Lower lobe of right lung (tissue), 2 donors: Measurements from ENCODE around the gene KDM4B. TPM values are rescaled to one million over a fixed set of nuclear protein-coding genes. Genes with fewer than 3 reads are reported as not detected.

Experiments used
- ATAC-seq, 2 donors: fragments of 200-7000 bp; cut with Tn5 transposase; one replicate each; pipeline ENCODE4 v1.9.1; 2020 to 2022; ENCODE audit warnings: mild to moderate bottlenecking in 2 of 2, moderate library complexity in 2 of 2
- DNase-seq: peaks from one replicate; pipeline ENCODE4 v3.0.0-alpha.2; 2020
- H3K27ac ChIP-seq: fragments of 200-600 bp; one replicate; pipeline ENCODE4 v1.8.0; 2022
- H3K27me3 ChIP-seq: fragments of 200-600 bp; one replicate; pipeline ENCODE4 v1.8.0; 2022; ENCODE audit warnings: low read depth
- H3K36me3 ChIP-seq: fragments of 200-600 bp; one replicate; pipeline ENCODE4 v1.8.0; 2022; ENCODE audit warnings: mild to moderate bottlenecking
- H3K4me1 ChIP-seq: fragments of 200-600 bp; one replicate; pipeline ENCODE4 v1.8.0; 2022
- H3K4me3 ChIP-seq: fragments of 200-600 bp; one replicate; pipeline ENCODE4 v1.8.0; 2022; ENCODE audit warnings: mild to moderate bottlenecking
- H3K9me3 ChIP-seq: fragments of 200-600 bp; one replicate; pipeline ENCODE4 v1.8.0; 2022
- intact Hi-C: fragments of 100-400 bp; cut with DNase I; formaldehyde crosslinking; loops from one replicate; pipeline ENCODE4 v1.11.0; 2022
- total RNA-seq: library from RNA; stranded (reverse); fragmentation: NEBNext Ultra II Directional; extraction: Animal tissue kit (Norgen Biotek cat#: 25700); gene quantifications from one replicate; pipeline ENCODE4 v1.2.1, GENCODE V29; 2021
- TF ChIP-seq, protein P1 (sequence below): fragments of 200-600 bp; IDR thresholded peaks from one replicate; pipeline ENCODE4 v1.8.0; 2022; ENCODE audit warnings: antibody characterized with exemption, mild to moderate bottlenecking
- donor health status: DM: no; HTN: yes; CAD: no; lungs with severe emphysema.

KDM4B gene
- total RNA-seq, 1 donor from 2014 or later, result 40.3 TPM

DNA sequence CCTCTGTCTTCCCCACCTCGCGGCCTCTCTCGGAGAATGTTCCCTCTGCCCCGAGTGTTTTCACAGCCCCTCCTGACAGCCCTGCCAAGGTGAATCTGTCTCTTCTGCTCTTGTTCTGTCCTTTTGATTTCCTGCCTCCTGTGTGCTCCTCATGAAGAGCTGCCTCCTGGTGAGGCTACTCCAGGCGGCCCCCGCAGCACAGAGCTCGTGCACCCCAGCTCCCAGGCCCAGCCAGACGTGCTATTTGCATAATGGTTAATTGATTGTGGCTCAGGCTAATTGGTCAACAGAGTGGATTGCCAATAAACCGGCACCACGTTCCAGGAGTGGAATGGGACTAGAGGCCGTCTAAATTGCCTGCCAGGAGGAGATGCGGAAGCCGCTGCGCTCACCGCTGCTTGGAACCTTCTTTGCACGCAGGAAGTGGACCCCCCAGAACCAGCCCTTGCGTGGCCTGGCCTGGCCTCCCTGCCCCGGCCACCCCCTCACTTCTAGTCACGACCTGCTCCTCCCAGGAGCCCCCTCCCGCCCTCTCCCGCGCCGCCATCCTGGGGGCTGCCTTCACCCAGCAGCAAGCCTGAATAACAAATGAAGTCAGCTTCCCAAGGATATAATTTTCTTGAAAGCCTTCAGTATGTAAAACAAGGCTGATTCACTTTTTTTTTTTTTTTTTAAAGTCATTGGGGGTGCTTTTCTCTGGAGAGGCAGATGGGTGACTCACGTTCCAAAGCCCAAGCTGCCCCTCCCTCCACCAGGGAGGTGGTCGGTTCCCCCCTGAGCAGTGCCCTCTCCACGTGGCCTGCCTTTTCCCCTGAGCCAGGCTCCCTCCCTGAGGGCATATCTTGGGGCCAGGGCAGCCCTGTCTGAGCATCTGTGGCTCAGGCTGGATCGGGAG, 144.0 kb downstream of the KDM4B start:
- peaks cover 56% of the 10 kb centered on the region for H3K36me3 ChIP-seq
- intact Hi-C loops, result no loop called here
- H3K4me1 ChIP-seq, result no peaks in the 10 kb centered on the region
- ATAC-seq (no peak), DNase-seq (no peak)
- TF ChIP-seq, protein P1, sequence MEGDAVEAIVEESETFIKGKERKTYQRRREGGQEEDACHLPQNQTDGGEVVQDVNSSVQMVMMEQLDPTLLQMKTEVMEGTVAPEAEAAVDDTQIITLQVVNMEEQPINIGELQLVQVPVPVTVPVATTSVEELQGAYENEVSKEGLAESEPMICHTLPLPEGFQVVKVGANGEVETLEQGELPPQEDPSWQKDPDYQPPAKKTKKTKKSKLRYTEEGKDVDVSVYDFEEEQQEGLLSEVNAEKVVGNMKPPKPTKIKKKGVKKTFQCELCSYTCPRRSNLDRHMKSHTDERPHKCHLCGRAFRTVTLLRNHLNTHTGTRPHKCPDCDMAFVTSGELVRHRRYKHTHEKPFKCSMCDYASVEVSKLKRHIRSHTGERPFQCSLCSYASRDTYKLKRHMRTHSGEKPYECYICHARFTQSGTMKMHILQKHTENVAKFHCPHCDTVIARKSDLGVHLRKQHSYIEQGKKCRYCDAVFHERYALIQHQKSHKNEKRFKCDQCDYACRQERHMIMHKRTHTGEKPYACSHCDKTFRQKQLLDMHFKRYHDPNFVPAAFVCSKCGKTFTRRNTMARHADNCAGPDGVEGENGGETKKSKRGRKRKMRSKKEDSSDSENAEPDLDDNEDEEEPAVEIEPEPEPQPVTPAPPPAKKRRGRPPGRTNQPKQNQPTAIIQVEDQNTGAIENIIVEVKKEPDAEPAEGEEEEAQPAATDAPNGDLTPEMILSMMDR, result no peak
- no peaks in the 10 kb centered on the region for H3K27me3 ChIP-seq
- H3K4me3 ChIP-seq, result no peak overlapping the region
- H3K9me3 ChIP-seq, result no peaks in the 10 kb centered on the region
- H3K27ac ChIP-seq, result no peak overlapping the region

DNA sequence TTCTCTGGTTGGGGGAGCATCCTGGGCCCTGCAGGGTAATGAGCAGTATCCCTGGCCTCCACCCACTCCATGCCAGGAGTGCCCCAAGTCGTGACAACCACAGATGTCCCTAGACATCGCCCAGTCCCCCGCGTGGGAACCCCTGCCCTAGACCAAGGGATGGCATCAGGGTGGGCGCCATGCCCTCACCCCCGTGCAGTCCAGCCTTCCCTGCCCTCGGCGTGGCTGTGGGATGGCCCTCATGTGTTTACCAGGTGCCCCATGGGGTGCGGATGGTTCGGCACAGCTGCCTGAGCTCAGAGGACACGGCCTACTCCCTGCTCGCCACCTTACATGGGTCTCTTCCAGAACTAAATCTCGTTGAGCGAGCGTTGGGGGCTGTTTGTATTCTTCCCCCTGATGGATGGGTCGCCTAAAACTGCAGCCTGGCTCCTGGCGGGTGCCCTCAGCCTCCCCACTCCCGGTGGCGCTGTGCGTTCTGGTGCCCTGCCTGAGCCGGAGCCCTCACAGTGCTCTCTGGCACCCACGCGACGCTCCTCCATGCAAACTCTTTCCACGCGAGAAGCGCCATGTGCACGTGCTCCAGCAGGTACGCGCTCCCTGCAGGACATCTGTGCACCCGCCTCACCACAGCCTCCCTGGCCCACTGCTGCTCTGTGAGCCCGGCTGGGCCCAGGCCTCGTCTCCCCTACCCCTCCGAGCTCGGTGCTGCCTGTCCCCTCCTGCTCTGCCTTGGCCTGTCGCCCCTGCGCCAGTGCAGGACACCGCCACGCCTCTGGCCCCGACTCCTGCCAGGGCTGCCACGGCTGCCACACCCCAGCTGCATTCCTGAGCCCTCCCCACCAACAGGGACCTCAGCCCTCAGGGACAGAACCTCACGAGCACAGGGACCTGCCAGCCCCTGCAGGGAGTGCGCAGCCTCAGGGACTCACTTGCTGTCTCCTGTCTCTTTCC, 145.0 kb downstream of the KDM4B start:
- ATAC-seq (no peak), DNase-seq (no peak)
- H3K27me3 ChIP-seq, result no peaks in the 10 kb centered on the region
- no peak overlapping the region for H3K27ac ChIP-seq
- no peaks in the 10 kb centered on the region for H3K9me3 ChIP-seq
- H3K36me3 ChIP-seq, result peaks cover 52% of the 10 kb centered on the region
- H3K4me1 ChIP-seq, result no peaks in the 10 kb centered on the region
- TF ChIP-seq, protein P1, result no peak
- intact Hi-C loops, result no loop called here
- no peak overlapping the region for H3K4me3 ChIP-seq

DNA sequence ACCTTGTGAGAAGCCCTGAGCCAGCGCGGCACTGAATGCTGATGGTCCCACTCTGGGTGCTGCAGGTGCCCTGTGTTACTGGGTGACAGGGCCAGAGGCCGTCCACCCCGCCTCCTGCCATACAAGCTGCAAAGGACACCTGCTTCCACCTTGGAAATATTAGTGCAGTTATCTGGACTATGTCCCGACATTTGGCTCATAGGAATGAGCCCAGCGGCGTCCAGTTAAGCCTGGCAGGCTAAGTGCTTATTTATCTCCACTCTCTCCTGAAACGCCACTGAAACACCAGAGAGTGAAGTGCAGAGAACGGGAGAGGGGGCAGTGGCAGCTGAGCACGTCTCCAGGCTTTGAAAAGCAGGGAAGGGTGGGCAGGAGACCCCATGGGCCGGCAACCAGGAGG, 145.8 kb downstream of the KDM4B start:
- H3K9me3 ChIP-seq, result no peaks in the 10 kb centered on the region
- ATAC-seq (no peak), DNase-seq (no peak)
- H3K4me1 ChIP-seq, result no peaks in the 10 kb centered on the region
- TF ChIP-seq, protein P1, result no peak
- intact Hi-C loops, result no loop called here
- H3K36me3 ChIP-seq, result peaks cover 55% of the 10 kb centered on the region
- H3K27me3 ChIP-seq, result no peaks in the 10 kb centered on the region
- H3K27ac ChIP-seq, result no peak overlapping the region
- no peak overlapping the region for H3K4me3 ChIP-seq

DNA sequence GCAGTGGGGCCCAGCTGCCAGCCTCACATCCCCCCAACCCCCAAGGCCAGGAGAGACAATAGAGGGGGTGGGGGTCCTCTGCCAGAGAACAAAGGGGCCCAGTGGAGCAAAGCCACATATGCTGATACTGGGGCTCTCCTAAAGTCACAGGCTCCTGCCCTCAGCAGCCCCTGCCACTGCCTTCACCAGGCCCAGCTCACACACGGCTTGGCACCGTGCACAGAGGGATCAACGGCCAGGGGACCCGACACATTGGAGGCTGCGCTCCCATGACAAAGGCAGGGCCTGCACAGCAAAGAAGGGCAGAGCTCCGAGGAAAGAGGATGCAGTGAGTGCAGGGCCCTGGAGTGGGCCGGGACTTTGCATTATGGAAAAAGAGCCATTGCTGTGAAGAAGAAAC, 146.4 kb downstream of the KDM4B start:
- H3K27me3 ChIP-seq, result no peaks in the 10 kb centered on the region
- no peak overlapping the region for H3K4me3 ChIP-seq
- TF ChIP-seq, protein P1, result no peak
- DNase-seq (no peak), ATAC-seq (no peak)
- H3K27ac ChIP-seq, result no peak overlapping the region
- intact Hi-C loops, result no loop called here
- peaks cover 55% of the 10 kb centered on the region for H3K36me3 ChIP-seq
- H3K4me1 ChIP-seq, result no peaks in the 10 kb centered on the region
- H3K9me3 ChIP-seq, result no peaks in the 10 kb centered on the region

DNA sequence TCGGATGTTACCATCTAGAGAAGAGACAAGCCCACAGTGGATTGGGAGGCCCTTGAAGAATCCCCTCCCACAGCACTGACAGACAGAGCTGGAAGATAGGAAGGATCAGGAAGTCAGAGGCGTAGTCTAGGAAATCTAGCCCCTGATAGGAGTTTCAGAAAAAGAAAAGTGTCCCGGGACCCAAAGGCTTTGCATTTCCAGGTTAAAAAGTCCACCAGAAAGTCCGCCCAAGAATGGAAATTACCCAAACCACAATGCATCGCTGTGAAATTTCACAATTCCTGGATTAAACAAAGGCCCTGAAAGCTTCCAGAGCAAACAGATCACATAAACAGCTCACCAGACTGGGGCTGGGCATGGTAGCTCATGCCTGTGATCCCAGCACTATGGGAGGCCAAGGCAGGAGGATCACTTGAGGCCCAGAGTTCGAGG, 146.9 kb downstream of the KDM4B start:
- ATAC-seq, result no peak

More for the DNA sequence above, 146.9 kb downstream of the KDM4B start:
- Histone ChIP-seq H3K27me3 (no peaks in the 10 kb centered on the region), H3K36me3 (peaks cover 55% of the 10 kb centered on the region), H3K27ac (no peak overlapping the region), H3K9me3 (no peaks in the 10 kb centered on the region), H3K4me3 (no peak overlapping the region), H3K4me1 (no peaks in the 10 kb centered on the region)
- no peak for DNase-seq
- intact Hi-C loops, result no loop called here
- TF ChIP-seq, protein P1, result no peak
